Small intestine (tissue), 7 donors: Measurements from ENCODE around the gene DENND4B. TPM values are rescaled to one million over a fixed set of nuclear protein-coding genes. Genes with fewer than 3 reads are reported as not detected.
A peak's percentile ranks its signal among the peaks of the same experiment; 100 is the strongest.

Source experiments
- DNase-seq, 2 donors: peaks; one replicate each; pipeline versions ENCODE4 v3.0.0 to v3.0.0-alpha.2; 2013
- FAIRE-seq: peaks from 2 replicates; lab custom pipeline; 2012; peaks lifted over from hg19 to GRCh38; lab: Jason Lieb, UNC
- H3K27ac ChIP-seq, 3 donors: one replicate each; pipeline ENCODE4 v1.5.1; 2013; ENCODE audit warnings: low read length in 2 of 3, mild to moderate bottlenecking in 2 of 3, control low read depth in 1 of 3, inconsistent platforms in 1 of 3, low read depth in 1 of 3, moderate library complexity in 1 of 3
- H3K27me3 ChIP-seq, 3 donors: one replicate each; pipeline ENCODE4 v1.6.1; 2013; ENCODE audit warnings: low read length in 3 of 3, inconsistent platforms in 1 of 3; ENCODE audit not compliant: control insufficient read depth in 3 of 3, insufficient read depth in 3 of 3
- H3K36me3 ChIP-seq, 3 donors: one replicate each; pipeline ENCODE4 v1.6.1; 2013; ENCODE audit warnings: low read length in 3 of 3, inconsistent platforms in 1 of 3, low read depth in 1 of 3, mild to moderate bottlenecking in 1 of 3, moderate library complexity in 1 of 3; ENCODE audit not compliant: control insufficient read depth in 3 of 3, insufficient read depth in 2 of 3
- H3K4me1 ChIP-seq, 3 donors: one replicate each; pipeline ENCODE4 v1.6.1; 2013; ENCODE audit warnings: low read length in 2 of 3, inconsistent platforms in 1 of 3, low read depth in 1 of 3, mild to moderate bottlenecking in 1 of 3, moderate library complexity in 1 of 3; ENCODE audit not compliant: control insufficient read depth in 3 of 3, insufficient read depth in 2 of 3
- H3K4me3 ChIP-seq, 3 donors: one replicate each; pipeline ENCODE4 v1.5.1; 2013; ENCODE audit warnings: low read length in 3 of 3, control low read depth in 1 of 3, inconsistent platforms in 1 of 3, low read depth in 1 of 3, mild to moderate bottlenecking in 1 of 3, moderate library complexity in 1 of 3
- H3K9me3 ChIP-seq, 2 donors: one replicate each; pipeline ENCODE4 v1.6.1; 2013; ENCODE audit warnings: low read depth in 1 of 2, low read length in 1 of 2; ENCODE audit not compliant: control insufficient read depth in 2 of 2, insufficient read depth in 1 of 2
- WGBS, 3 donors: extraction: QIAGEN DNeasy Blood & Tissue Kit; methylation state at CpG; one replicate each; pipeline ENCODE4 v1.1.7; 2013; 5-methylcytosine and 5-hydroxymethylcytosine counted together
- polyA plus RNA-seq, 4 donors: library from polyadenylated mRNA; stranded (reverse) in 3 of 4; unstranded in 1 of 4; fragments of 200-250 nt in 3 of 4; fragments of 120-200 nt in 1 of 4; gene quantifications; one replicate each; pipeline versions ENCODE4 v1.2.1 to v1.2.3, GENCODE V29; 2013
- donor health status: healthy with polysubstance abuse.
- donor health status: control.
- donor health status: control.
- donor health status: Bipolar disorder and iron deficiency.
- donor health status: healthy.

The DENND4B gene
- polyA plus RNA-seq, 4 donors = 18.9 to 35.6 (median 20.3) TPM

DNA sequence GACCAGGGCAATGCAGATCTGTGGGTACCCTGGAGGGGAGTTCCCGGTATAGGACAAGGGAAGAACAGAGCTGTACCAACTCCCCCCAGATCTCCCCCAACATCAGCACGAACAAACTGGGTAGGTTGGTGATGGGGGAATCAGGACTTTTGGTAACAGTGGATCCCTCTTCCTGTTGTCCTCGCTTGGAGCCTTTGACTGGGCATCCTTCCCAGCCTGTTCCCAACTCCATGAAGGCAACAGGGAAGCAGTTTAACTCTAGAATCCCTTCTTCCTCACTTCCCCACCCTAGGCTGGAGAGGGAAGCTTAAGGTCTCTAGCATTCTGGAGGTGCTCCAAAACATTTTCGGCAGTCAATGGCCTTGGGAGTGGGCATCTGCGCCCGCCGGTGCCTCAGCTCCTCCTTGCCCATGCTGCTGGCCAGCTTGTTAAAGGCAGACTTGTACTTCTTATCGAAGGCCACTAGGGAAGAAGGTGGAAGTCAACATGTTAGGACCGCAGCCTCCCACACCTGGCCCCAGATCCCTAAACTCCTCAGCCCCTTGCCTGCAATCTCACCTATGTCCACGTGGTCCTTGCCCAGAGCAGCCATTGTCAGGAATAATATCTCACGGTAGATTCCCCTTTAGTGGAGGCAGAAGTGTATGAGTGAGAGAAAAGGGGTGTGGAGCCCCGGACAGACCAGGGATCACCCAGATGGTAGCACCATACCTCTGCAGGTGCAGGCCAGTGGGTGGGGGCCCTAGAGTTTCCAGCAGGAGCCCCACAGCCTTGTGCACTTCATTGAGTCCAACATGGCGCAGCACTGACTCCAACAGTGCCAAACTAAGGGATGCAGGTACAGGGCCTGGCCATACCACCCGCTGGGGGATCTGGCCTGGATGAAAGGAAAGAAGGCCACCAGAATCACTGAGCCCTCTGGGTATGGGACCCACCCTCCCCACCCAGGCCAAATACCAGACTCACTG lies 16.3 kb downstream of the DENND4B start:
- peaks cover 13 to 55% (median 14%) of the 10 kb centered on the region in 3 donors for H3K36me3 ChIP-seq
- H3K27me3 ChIP-seq = no peaks in the 10 kb centered on the region
- no peaks in the 10 kb centered on the region for H3K4me1 ChIP-seq
- H3K27ac ChIP-seq = no peak overlapping the region
- no peak for DNase-seq
- H3K9me3 ChIP-seq = no peaks in the 10 kb centered on the region
- 87 to 89% (median 87%) methylated on average over 14 of the region's 14 CpGs for WGBS, 3 donors
- no peak for FAIRE-seq
- no peak overlapping the region for H3K4me3 ChIP-seq

GRCh38 chr1:153929426-153929825 lies 17.1 kb downstream of the DENND4B start:
- Histone ChIP-seq H3K36me3 (peaks cover 11 to 48% (median 12%) of the 10 kb centered on the region in 3 donors), H3K9me3 (no peaks in the 10 kb centered on the region), H3K4me1 (no peaks in the 10 kb centered on the region), H3K27ac (no peak overlapping the region), H3K4me3 (no peak overlapping the region), H3K27me3 (no peaks in the 10 kb centered on the region)
- no peak for DNase-seq
- FAIRE-seq = no peak
- 87 to 92% (median 89%) methylated on average over 5 of the region's 5 CpGs for WGBS, 3 donors

- H3K27me3 ChIP-seq = no peaks in the 10 kb centered on the region
- FAIRE-seq = no peak
Measured at GRCh38 chr1:153928791-153929341, 17.7 kb downstream of the DENND4B start.

GRCh38 chr1:153928245-153928644 lies 18.3 kb downstream of the DENND4B start:
- H3K27me3 ChIP-seq = no peaks in the 10 kb centered on the region
- no peak overlapping the region for H3K4me3 ChIP-seq
- peaks cover 4 to 36% (median 5%) of the 10 kb centered on the region in 3 donors for H3K36me3 ChIP-seq
- H3K4me1 ChIP-seq = peaks cover 0 to 7% (median 0%) of the 10 kb centered on the region in 3 donors
- 63 to 86% (median 84%) methylated on average over 1 of the region's 1 CpG for WGBS, 3 donors
- FAIRE-seq (no peak), DNase-seq (no peak)
- H3K9me3 ChIP-seq = no peaks in the 10 kb centered on the region
- no peak overlapping the region for H3K27ac ChIP-seq

More at GRCh38 chr1:153928791-153929341, 17.7 kb downstream of the DENND4B start:
- no peak for DNase-seq
- Histone ChIP-seq H3K4me1 (peaks cover 0 to 3% (median 0%) of the 10 kb centered on the region in 3 donors), H3K9me3 (no peaks in the 10 kb centered on the region), H3K27ac (peak overlapping the region in 1 of 3 donors; percentile 14), H3K36me3 (peaks cover 7 to 43% (median 10%) of the 10 kb centered on the region in 3 donors), H3K4me3 (no peak overlapping the region)
- 64 to 79% (median 72%) methylated on average over 4 of the region's 4 CpGs for WGBS, 3 donors

- Histone ChIP-seq H3K27ac (no peak overlapping the region), H3K4me1 (peaks cover 0 to 11% (median 0%) of the 10 kb centered on the region in 3 donors), H3K4me3 (no peak overlapping the region), H3K9me3 (no peaks in the 10 kb centered on the region), H3K27me3 (no peaks in the 10 kb centered on the region), H3K36me3 (peaks cover 0 to 22% (median 0%) of the 10 kb centered on the region in 3 donors)
- DNase-seq (no peak), FAIRE-seq (no peak)
- 72 to 90% (median 84%) methylated on average over 4 of the region's 4 CpGs for WGBS, 3 donors
Measured at GRCh38 chr1:153926405-153926804, 20.1 kb downstream of the DENND4B start.

- Histone ChIP-seq H3K9me3 (no peaks in the 10 kb centered on the region), H3K27ac (peak within 1 kb of the TSS; percentile 79 to 90 (median 88)), H3K4me1 (peaks cover 3 to 24% (median 6%) of the 10 kb centered on the region in 3 donors), H3K36me3 (peaks cover 0 to 4% (median 0%) of the 10 kb centered on the region in 3 donors), H3K4me3 (peak within 1 kb of the TSS; percentile 80 to 98 (median 85)), H3K27me3 (no peaks in the 10 kb centered on the region)
- WGBS, 3 donors = 0 to 1% (median 1%) methylated on average over 47 to 53 of the region's 53 CpGs
- FAIRE-seq (no peak), DNase-seq (peak; percentile 100)
Measured at GRCh38 chr1:153922972-153923925, 23.3 kb downstream of the DENND4B start, which contains the start of gene GATAD2B. Gene GATAD2B, minus strand, starts transcription at chr1:153922972. Its CDS starts 94,625 bp downstream, at chr1:153828347.

GRCh38 chr1:153922076-153922971 lies 24.2 kb downstream of the DENND4B start:
- FAIRE-seq (no peak), DNase-seq (peak in 1 of 2 donors; percentile 48)
- peaks cover 0 to 4% (median 3%) of the 10 kb centered on the region in 3 donors for H3K36me3 ChIP-seq
- WGBS, 3 donors = 0 to 1% (median 0%) methylated on average over 22 to 83 of the region's 86 CpGs
- peak overlapping the region; percentile 80 to 98 (median 85) for H3K4me3 ChIP-seq
- H3K27me3 ChIP-seq = no peaks in the 10 kb centered on the region
- no peaks in the 10 kb centered on the region for H3K9me3 ChIP-seq
- H3K27ac ChIP-seq = peak overlapping the region; percentile 62 to 88 (median 85)
- H3K4me1 ChIP-seq = peaks cover 3 to 24% (median 6%) of the 10 kb centered on the region in 3 donors
